ENCODE data around the gene PTPRT.

DNA sequence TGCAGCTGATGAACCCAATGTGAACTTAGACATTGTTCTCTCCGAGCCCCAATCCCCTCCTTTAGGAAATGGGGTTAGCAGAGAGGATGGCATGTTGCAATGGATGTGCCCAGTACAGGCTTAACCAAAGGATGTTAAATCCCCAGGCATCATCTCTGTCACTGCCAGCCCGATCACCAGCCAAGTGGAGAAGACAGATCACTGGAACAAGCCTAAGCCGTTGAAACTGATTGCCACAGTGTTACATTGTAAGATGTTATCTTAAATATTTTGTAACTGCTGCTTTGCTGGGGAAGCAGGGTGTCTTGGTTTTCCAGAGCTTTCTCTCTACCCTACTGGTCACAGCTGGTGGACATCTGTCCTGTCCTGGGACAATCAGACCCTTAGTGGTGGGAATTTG, 788.1 kb downstream of the PTPRT start:
- TF ChIP-seq RAD21 (IDR thresholded peaks at IDR 0.05; ENCODE audit: low read length) (no peak), RFX5 (IDR thresholded peaks at IDR 0.05; ENCODE audit: low read depth, low read length) (no peak), RCOR1 (IDR thresholded peaks at IDR 0.05; ENCODE audit: insufficient replicate concordance, low read length) (no peak), FOS (IDR thresholded peaks at IDR 0.05; ENCODE audit: low read depth, low read length) (no peak), NFE2L2 (IDR thresholded peaks at IDR 0.05; ENCODE audit: low read depth, low read length) (no peak), MAFK (IDR thresholded peaks at IDR 0.05; ENCODE audit: low read depth, low read length) (no peak), BHLHE40 (IDR thresholded peaks at IDR 0.05; ENCODE audit: low read depth, low read length) (no peak), POLR2A (IDR thresholded peaks at IDR 0.05; ENCODE audit: low read depth, low read length) (no peak)
- TF ChIP-seq, protein P1, sequence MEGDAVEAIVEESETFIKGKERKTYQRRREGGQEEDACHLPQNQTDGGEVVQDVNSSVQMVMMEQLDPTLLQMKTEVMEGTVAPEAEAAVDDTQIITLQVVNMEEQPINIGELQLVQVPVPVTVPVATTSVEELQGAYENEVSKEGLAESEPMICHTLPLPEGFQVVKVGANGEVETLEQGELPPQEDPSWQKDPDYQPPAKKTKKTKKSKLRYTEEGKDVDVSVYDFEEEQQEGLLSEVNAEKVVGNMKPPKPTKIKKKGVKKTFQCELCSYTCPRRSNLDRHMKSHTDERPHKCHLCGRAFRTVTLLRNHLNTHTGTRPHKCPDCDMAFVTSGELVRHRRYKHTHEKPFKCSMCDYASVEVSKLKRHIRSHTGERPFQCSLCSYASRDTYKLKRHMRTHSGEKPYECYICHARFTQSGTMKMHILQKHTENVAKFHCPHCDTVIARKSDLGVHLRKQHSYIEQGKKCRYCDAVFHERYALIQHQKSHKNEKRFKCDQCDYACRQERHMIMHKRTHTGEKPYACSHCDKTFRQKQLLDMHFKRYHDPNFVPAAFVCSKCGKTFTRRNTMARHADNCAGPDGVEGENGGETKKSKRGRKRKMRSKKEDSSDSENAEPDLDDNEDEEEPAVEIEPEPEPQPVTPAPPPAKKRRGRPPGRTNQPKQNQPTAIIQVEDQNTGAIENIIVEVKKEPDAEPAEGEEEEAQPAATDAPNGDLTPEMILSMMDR (conservative IDR thresholded peaks at IDR 0.05; ENCODE audit: low read depth, low read length) = no peak

Measured in IMR-90 (cell line).